Testis (tissue), 3 donors: ENCODE results near the gene PARS2. TPM values are rescaled to one million over a fixed set of nuclear protein-coding genes. Genes with fewer than 3 reads are reported as not detected.

Experiments
- DNase-seq: peaks from one replicate; pipeline ENCODE4 v3.0.0-alpha.2; 2019
- H3K27ac ChIP-seq, 2 donors: fragments of 200-600 bp; sonication (generic); one replicate each; pipeline ENCODE4 v1.5.1; 2019
- H3K27me3 ChIP-seq: fragments of 200-600 bp; sonication (generic); one replicate; pipeline ENCODE4 v1.5.1; 2019
- H3K36me3 ChIP-seq: fragments of 200-600 bp; sonication (generic); one replicate; pipeline ENCODE4 v1.5.1; 2017; ENCODE audit warnings: low read depth; ENCODE audit errors: missing control alignments
- H3K4me1 ChIP-seq: fragments of 200-600 bp; sonication (generic); one replicate; pipeline ENCODE4 v1.5.1; 2019
- H3K4me3 ChIP-seq, 2 donors: fragments of 200-600 bp; sonication (generic); one replicate each; pipeline ENCODE4 v1.5.1; 2017 to 2019
- H3K9me3 ChIP-seq: fragments of 200-600 bp; sonication (generic); one replicate; pipeline ENCODE4 v1.5.1; 2017
- POLR2A ChIP-seq: fragments of 450-650 bp; IDR thresholded peaks from one replicate; pipeline ENCODE4 v1.6.1; 2017; ENCODE audit warnings: antibody characterized with exemption, mild to moderate bottlenecking, moderate library complexity
- WGBS, 2 donors: methylation state at CpG; one replicate each; pipeline ENCODE4 v1.1.5; 2018; 5-methylcytosine and 5-hydroxymethylcytosine counted together
- intact Hi-C: fragments of 100-400 bp; cut with DNase I; formaldehyde crosslinking; loops from one replicate; pipeline ENCODE4 v1.15.1; 2023; ENCODE audit warnings: low total_unique reads
- polyA plus RNA-seq: library from polyadenylated mRNA; stranded (reverse); fragments of 350-450 nt; fragmentation: Illumina TruSeq; extraction: RNeasy Lipid Tissue Mini Kit (QIAGEN cat#74804); gene quantifications from one replicate; pipeline ENCODE4 v1.2.3, GENCODE V29; 2014; ENCODE audit warnings: low read depth, low replicate concordance; ENCODE audit not compliant: insufficient read depth
- total RNA-seq, 2 donors: library from RNA; depleted of rRNA; stranded (reverse); fragments of >200 nt; gene quantifications; one replicate each; pipeline ENCODE4 v1.2.3, GENCODE V29; 2016
- TF ChIP-seq, protein P1 (sequence below), 3 experiments: fragments of 450-650 bp in 2 of 3; fragments of 200-600 bp in 1 of 3; sonication (generic) in 1 of 3; IDR thresholded peaks; one replicate each; pipeline ENCODE4 v1.5.1; 2016 to 2019; ENCODE audit warnings: antibody characterized with exemption in 3 of 3, mild to moderate bottlenecking in 2 of 3, moderate library complexity in 1 of 3

The PARS2 gene
- total and polyA plus RNA-seq, 3 donors from 2014 or later = 12.8 to 16.5 (median 13.9) TPM

DNA sequence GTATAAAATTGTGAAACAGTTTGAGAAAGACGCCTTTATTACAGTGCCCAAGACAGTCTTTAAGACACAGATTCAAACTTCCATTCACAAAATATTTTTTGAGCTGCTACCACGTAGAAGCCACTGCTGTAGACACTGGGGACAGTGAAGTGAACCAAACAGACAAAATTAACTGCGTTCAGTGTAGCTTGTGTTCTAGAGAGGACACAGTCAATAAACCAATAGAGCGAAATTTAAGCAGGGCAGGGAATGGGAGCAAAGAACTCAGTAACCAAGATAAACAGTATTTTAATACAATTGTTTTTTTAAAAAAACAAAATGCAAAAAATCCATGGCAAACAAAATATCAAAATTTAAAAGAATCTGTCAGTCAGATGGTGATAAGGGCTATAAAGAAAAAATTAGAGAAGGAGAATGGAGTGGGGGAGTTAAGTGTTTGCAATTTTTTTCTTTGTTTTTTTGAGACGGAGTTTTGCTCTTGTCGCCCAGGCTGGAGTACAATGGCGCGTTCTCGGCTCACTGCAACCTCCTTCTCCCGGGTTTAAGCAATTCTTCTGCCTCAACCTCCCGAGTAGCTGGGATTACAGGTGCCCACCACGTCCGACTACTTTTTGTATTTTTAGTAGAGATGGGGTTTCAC is 719 bp upstream of the PARS2 start:
- DNase-seq = no peak
- peak overlapping the region; percentile 44 to 79 for H3K4me3 ChIP-seq
- H3K27me3 ChIP-seq = no peaks in the 10 kb centered on the region
- peak overlapping the region in 1 of 2 donors; percentile 47 for H3K27ac ChIP-seq
- WGBS, 2 donors = 46 to 53% methylated on average over 13 of the region's 13 CpGs
- no peaks in the 10 kb centered on the region for H3K36me3 ChIP-seq
- intact Hi-C loops = no loop called here
- H3K9me3 ChIP-seq = no peaks in the 10 kb centered on the region
- peaks cover 7% of the 10 kb centered on the region for H3K4me1 ChIP-seq
- TF ChIP-seq, protein P1, sequence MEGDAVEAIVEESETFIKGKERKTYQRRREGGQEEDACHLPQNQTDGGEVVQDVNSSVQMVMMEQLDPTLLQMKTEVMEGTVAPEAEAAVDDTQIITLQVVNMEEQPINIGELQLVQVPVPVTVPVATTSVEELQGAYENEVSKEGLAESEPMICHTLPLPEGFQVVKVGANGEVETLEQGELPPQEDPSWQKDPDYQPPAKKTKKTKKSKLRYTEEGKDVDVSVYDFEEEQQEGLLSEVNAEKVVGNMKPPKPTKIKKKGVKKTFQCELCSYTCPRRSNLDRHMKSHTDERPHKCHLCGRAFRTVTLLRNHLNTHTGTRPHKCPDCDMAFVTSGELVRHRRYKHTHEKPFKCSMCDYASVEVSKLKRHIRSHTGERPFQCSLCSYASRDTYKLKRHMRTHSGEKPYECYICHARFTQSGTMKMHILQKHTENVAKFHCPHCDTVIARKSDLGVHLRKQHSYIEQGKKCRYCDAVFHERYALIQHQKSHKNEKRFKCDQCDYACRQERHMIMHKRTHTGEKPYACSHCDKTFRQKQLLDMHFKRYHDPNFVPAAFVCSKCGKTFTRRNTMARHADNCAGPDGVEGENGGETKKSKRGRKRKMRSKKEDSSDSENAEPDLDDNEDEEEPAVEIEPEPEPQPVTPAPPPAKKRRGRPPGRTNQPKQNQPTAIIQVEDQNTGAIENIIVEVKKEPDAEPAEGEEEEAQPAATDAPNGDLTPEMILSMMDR (IDR thresholded peaks at IDR 0.05) = no peak
- TF ChIP-seq POLR2A = no peak

DNA sequence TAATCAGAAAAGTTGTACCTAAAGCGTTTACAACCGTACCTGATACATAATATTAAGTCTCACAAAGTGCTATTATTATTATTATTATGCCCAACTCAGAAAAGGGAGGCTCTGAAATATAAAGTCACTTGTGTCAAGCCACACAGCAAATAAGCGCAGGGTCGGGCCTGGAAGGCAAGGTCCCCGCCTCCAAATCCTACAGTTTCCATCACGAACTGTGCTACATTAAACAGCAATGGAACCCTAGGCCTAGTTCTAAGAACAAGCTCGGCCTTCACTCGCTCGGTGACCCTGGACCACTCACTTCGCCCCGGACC is 549 bp downstream of the PARS2 start:
- no peaks in the 10 kb centered on the region for H3K27me3 ChIP-seq
- intact Hi-C loops = no loop called here
- TF ChIP-seq POLR2A = no peak
- TF ChIP-seq, protein P1 (IDR thresholded peaks at IDR 0.05) = no peak

DNA sequence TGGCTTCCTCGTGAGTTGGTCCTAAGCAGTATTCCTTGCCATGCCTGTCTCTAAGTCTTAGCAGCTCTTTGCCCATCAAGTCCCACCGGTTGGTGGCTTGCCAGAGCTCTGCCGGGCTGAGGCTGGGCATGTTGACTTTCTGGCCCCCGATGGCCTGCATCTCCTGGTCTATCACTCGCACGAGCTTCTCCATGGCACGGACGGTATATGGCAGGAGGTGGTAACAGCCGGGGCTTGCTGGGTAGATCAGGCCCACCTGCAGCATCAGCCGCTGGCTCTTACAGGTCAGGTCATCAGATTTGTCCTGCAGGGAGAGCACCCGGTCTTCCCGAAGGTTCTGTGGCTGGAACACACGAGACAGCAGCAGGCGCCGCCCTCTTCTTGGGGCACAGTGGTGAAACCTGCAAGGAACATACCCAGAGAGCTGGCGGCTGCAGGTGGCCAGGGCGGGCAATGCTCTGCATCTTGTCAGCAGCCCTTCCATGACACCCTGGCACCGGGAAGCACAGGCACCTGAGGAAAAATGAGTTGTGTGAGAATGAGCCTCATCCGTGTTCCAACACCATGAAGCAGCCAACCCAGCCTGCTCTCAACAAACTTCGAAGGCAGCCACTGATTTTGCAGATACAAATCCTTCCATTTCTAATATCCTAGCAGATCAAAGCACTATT is 5.5 kb downstream of the PARS2 start:
- no peak for TF ChIP-seq POLR2A
- TF ChIP-seq, protein P1 (IDR thresholded peaks at IDR 0.05) = no peak
- no peak overlapping the region for H3K4me3 ChIP-seq
- WGBS, 2 donors = 93 to 94% methylated on average over 15 to 20 of the region's 20 CpGs
- H3K27ac ChIP-seq = no peak overlapping the region
- H3K27me3 ChIP-seq = no peaks in the 10 kb centered on the region
- no peaks in the 10 kb centered on the region for H3K36me3 ChIP-seq
- intact Hi-C loops = no loop called here
- DNase-seq = no peak
- H3K4me1 ChIP-seq = peaks cover 7% of the 10 kb centered on the region
- H3K9me3 ChIP-seq = no peaks in the 10 kb centered on the region

More for the DNA sequence above, 549 bp downstream of the PARS2 start:
- Histone ChIP-seq H3K4me1 (peaks cover 7% of the 10 kb centered on the region), H3K4me3 (peak overlapping the region; percentile 63 to 79), H3K9me3 (no peaks in the 10 kb centered on the region), H3K27ac (peak overlapping the region; percentile 56 to 59), H3K36me3 (no peaks in the 10 kb centered on the region)
- DNase-seq = no peak
- 1% methylated on average over 11 of the region's 11 CpGs for WGBS, 2 donors

DNA sequence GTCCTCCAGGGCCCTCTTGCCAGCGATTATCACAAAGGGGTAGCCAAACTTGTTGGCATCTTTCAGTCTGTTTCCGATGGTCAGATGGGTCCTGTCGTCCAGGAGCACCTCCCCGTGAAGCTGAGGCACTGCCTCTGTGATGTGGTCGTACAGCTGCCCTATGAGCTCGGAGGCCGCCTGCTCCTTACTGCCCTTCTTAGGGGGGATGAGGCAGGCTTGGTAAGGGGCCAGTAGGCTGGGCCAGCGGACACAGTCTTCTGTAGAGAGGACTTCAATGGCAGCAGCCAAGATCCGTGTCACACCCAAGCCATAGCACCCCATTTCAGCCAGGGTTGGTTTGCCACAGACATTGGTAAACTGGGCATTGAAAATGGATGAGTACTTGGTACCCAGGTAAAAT is 6.5 kb downstream of the PARS2 start:
- H3K27ac ChIP-seq = no peak overlapping the region
- H3K4me3 ChIP-seq = no peak overlapping the region
- no peaks in the 10 kb centered on the region for H3K9me3 ChIP-seq
- TF ChIP-seq, protein P1 (IDR thresholded peaks at IDR 0.05) = no peak
- no peak for TF ChIP-seq POLR2A
- 94 to 95% methylated on average over 5 to 9 of the region's 9 CpGs for WGBS, 2 donors
- no peaks in the 10 kb centered on the region for H3K36me3 ChIP-seq
- no peaks in the 10 kb centered on the region for H3K4me1 ChIP-seq
- intact Hi-C loops = no loop called here
- no peak for DNase-seq
- no peaks in the 10 kb centered on the region for H3K27me3 ChIP-seq
